Ishikawa (cell line): Measurements from ENCODE around the gene SEMA6B.

Experiments used
- MAX ChIP-seq: IDR thresholded peaks from 2 replicates; pipeline ENCODE4 v1.6.1; 2012
- TAF1 ChIP-seq: IDR thresholded peaks from 2 replicates; pipeline ENCODE4 v1.6.1; 2012; ENCODE audit warnings: low read depth, mild to moderate bottlenecking
- TEAD4 ChIP-seq: IDR thresholded peaks from 2 replicates; pipeline ENCODE4 v1.6.1; 2012
- USF1 ChIP-seq: IDR thresholded peaks from 2 replicates; pipeline ENCODE4 v1.6.1; 2012
- YY1 ChIP-seq: IDR thresholded peaks from 2 replicates; pipeline ENCODE4 v1.6.1; 2012; ENCODE audit warnings: low read depth

GRCh38 chr19:4522291-4523002 lies 37.0 kb downstream of the SEMA6B start:
- TF ChIP-seq YY1 (no peak), MAX (no peak), TEAD4 (no peak), TAF1 (no peak), USF1 (no peak)
